HTR-8/SVneo (cell line): ENCODE data around the gene F12.
"Not testable (repeated sequence)": the region's sequence is repeated elsewhere in the genome, so short reads cannot be mapped to it uniquely, and the experiment has no call there.

Experiments
- DNase-seq: peaks from one replicate; pipeline ENCODE4 v3.0.0; 2011; ENCODE audit warnings: low spot score, mixed read lengths; ENCODE audit not compliant: insufficient read length
- FAIRE-seq: peaks from 2 replicates; lab custom pipeline; 2011; peaks lifted over from hg19 to GRCh38; lab: Jason Lieb, UNC

Gene F12

DNA sequence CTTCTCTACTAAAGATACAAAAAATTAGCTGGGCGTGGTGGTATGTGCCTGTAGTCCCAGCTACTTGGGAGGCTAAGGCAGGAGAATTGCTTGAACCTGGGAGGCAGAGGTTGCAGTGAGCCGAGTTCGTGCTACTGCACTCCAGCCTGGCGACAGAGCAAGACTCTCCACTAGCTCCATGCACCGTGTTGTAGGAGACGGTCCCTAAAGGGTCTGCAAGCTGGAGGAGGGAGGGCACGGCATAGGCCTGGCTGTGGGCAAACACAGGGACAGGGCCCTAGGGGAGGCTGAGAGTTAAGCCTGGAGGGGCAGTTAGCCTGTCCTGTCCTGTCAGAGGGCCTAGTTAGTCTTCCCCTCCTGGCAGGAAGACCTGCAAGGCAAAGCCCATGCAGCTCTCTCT lies 48.6 kb downstream of the F12 start:
- FAIRE-seq, result not testable (repeated sequence)

GRCh38 chr5:177359860-177360259 lies 49.5 kb downstream of the F12 start:
- no peak for FAIRE-seq

More for the DNA sequence above, 48.6 kb downstream of the F12 start:
- not testable (repeated sequence) for DNase-seq

GRCh38 chr5:177359451-177359851 lies 49.9 kb downstream of the F12 start:
- DNase-seq (no peak), FAIRE-seq (no peak)

More at GRCh38 chr5:177359860-177360259, 49.5 kb downstream of the F12 start:
- DNase-seq, result no peak

- DNase-seq, result no peak
- no peak for FAIRE-seq
Observed at GRCh38 chr5:177358370-177358819, 51.0 kb downstream of the F12 start.

GRCh38 chr5:177357459-177358351 lies 51.7 kb downstream of the F12 start, which contains the start of gene RGS14:
RGS14 (plus strand) TSS chr5:177357924; CDS start chr5:177358025, 101 bp downstream.
- DNase-seq (no peak), FAIRE-seq (no peak)

DNA sequence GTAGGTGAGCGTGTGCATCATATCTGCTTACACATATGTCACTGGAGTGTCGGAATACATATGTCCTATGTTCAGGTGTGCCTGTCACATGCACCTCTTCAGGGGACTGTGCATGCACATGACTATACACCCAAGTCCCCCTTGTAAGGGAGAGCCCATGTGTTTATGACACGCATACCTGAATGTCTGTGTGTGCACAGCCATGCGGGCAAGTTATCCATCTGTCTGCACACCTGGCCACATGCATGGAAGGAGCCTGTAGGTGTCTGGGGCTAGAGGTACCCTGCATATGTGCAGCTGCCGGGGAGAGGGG lies 52.3 kb downstream of the F12 start:
- no peak for FAIRE-seq
- DNase-seq, result no peak

GRCh38 chr5:177356746-177357145 lies 52.6 kb downstream of the F12 start:
- no peak for FAIRE-seq
- no peak for DNase-seq

DNA sequence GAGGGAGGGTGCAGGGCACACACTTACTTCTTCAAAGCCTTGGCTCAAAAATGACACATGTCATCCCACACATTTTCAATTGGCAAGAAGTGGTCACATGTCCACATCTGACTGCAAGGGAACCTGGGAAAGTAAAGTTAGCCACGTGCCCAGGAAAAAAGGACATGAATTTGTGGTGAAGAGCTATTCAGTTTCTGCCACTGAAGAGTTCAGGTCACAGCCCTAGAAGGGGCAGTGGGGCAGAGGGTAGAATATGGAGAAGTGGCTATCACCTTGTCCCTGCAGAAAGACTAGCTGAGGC lies 53.5 kb downstream of the F12 start:
- FAIRE-seq (no peak), DNase-seq (no peak)

DNA sequence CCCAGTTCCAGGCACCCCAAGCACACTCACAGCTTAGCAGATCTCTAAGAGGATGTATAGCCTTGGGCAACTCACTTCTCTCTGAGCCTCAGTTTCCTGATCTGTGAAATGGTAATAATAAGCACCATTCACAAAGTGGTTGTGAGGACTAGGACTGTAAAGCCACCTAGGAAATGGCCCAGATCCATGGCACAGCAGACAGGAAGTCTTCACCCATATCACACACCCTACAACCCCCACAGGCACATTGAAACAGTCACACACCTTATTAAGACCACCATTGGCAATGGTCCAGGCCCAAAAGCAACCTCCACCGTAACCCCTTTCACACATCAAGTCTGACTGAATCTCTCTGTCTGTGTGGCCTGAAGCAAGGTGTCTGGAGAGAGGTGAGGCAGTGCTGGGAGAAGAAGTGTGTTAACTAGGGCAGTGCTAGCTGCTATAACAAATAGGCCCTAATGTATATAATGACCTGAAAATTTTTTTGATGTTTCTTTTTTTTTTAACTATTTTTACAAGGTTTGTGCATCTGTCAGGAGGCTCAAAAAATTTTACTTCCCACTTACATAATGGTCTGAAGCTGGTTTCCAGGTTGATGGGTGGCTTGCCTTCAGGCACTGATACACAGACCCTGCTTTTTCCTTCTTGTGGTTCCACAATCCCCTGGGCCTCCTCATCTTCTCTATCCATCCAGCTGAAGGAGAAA lies 54.0 kb downstream of the F12 start:
- FAIRE-seq (no peak), DNase-seq (no peak)

GRCh38 chr5:177354711-177355110 lies 54.7 kb downstream of the F12 start:
- no peak for FAIRE-seq
- no peak for DNase-seq

DNA sequence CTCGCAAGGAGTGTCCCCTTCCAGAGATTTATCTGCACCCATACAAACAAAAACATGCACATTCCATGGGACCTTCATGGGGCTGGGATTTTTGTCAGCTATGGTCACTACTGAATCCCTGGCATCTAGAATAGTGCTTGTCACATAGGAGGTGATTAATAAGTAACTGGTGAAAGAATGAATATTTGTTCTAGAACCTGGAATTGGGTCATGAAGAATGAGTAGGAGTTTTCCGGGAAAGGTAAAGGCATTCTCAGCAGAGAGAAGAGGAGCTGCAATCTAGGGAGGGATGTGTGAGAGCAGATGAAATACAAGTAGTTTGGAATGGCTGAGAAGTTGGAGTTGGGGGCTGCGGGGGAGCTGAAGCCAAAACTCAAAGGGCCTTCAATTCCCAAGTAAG lies 55.1 kb downstream of the F12 start:
- DNase-seq, result no peak
- FAIRE-seq, result no peak

DNA sequence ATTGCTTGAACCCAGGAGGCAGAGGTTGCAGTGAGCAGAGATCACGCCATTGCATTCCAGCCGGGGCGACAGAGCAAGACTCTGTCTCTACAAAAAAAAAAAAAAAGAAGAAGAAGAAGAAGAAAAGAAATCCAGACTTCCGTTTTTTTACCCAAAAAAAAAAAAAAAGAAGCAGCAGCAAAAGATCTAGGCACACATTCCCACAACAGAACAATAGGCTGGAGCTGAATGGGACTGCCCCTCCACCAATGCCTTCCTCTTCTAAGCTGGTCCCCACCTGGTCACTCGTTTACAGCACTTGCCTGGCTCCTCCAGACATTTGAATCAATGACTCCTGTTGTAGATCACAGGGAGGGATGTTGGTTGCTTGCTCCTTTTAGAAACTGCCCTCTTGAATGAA lies 56.3 kb downstream of the F12 start:
- DNase-seq (no peak), FAIRE-seq (no peak)
